AG10803 (cell line): ENCODE measurements around the gene WDR36.

Experiments used
- DNase-seq: peaks from one replicate; pipeline ENCODE4 v3.0.0; 2010; ENCODE audit warnings: low read depth
- H3K4me3 ChIP-seq: 2 replicates; pipeline ENCODE4 v1.5.1; 2011; ENCODE audit warnings: mild to moderate bottlenecking, low read length, control low read depth
- CTCF ChIP-seq: conservative IDR thresholded peaks from 2 replicates; pipeline ENCODE4 v1.5.1; 2011; ENCODE audit warnings: mild to moderate bottlenecking, low read length, control low read depth, inconsistent platforms

The WDR36 gene

DNA sequence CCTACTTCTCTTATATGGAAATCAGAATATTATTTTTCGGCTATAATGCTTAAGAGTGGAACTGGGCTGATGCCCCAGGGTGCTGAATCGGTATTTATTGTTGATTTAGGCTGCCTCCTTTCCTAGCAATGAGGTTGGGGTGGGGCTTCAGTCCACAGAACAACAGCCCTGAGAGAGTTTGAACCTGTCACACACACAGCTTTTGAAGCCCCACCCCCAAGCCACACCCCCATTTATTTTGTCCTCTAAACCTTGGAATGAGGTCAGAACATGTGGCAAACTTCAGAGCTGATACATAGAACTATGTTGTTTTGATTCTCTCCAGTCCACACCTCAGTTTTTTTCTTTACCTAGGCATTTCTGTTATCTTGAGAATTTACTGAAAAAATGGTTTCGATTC is 80.4 kb downstream of the WDR36 start:
- DNase-seq, result no peak
- TF ChIP-seq CTCF, result no peak
- H3K4me3 ChIP-seq, result no peak overlapping the region

- no peak for TF ChIP-seq CTCF
- no peak for DNase-seq
- H3K4me3 ChIP-seq, result no peak overlapping the region
Measured at GRCh38 chr5:111173476-111173875, 81.3 kb downstream of the WDR36 start.
